ENCODE data around the gene RITA1.

GRCh38 chr12:113198296-113198695, 12.8 kb downstream of the RITA1 start:
- no peak for TF ChIP-seq RAD21 (IDR thresholded peaks at IDR 0.05; ENCODE audit: low read length)
- TF ChIP-seq, protein P1, sequence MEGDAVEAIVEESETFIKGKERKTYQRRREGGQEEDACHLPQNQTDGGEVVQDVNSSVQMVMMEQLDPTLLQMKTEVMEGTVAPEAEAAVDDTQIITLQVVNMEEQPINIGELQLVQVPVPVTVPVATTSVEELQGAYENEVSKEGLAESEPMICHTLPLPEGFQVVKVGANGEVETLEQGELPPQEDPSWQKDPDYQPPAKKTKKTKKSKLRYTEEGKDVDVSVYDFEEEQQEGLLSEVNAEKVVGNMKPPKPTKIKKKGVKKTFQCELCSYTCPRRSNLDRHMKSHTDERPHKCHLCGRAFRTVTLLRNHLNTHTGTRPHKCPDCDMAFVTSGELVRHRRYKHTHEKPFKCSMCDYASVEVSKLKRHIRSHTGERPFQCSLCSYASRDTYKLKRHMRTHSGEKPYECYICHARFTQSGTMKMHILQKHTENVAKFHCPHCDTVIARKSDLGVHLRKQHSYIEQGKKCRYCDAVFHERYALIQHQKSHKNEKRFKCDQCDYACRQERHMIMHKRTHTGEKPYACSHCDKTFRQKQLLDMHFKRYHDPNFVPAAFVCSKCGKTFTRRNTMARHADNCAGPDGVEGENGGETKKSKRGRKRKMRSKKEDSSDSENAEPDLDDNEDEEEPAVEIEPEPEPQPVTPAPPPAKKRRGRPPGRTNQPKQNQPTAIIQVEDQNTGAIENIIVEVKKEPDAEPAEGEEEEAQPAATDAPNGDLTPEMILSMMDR (conservative IDR thresholded peaks at IDR 0.05; ENCODE audit: low read depth, low read length), result no peak
- TF ChIP-seq POLR2A (IDR thresholded peaks at IDR 0.05; ENCODE audit: low read depth, low read length), result no peak

Measured in IMR-90 (cell line).